ENCODE measurements around the gene TNK2. TPM values are rescaled to one million over a fixed set of nuclear protein-coding genes. Genes with fewer than 3 reads are reported as not detected.

The TNK2 gene
- total RNA-seq, 1 experiment from 2014 or later: 72.3 TPM

- ATAC-seq: peak; percentile 85
- POLR2A ChIA-PET: no interaction called here
These were observed 57.4 kb downstream of the TNK2 start for GRCh38 chr3:195850857-195851543.

More at GRCh38 chr3:195850857-195851543, 57.4 kb downstream of the TNK2 start:
- in situ Hi-C loops (cut with HindIII; ENCODE audit: low pct_unique_long_range_greater_than_20kb, low sequenced_read_pairs) (no loop called here), intact Hi-C loops (cut with micrococcal nuclease; ENCODE audit: unreplicated experiment) (loop anchor here (10.0 kb wide), 1 partner anchor 144 kb away; no protein-coding TSS in a partner anchor)
- Histone ChIP-seq H3K4me1 (ENCODE audit: control insufficient read depth, insufficient read depth, low read length) (no peaks in the 10 kb centered on the region), H3K27me3 (ENCODE audit: control insufficient read depth, insufficient read depth, low read length) (no peaks in the 10 kb centered on the region), H3K36me3 (ENCODE audit: control insufficient read depth, insufficient read depth, low read length) (no peaks in the 10 kb centered on the region), H3K27ac (ENCODE audit: low read length) (no peak overlapping the region), H3K4me3 (ENCODE audit: low read depth in 2 of 2, low read length in 2 of 2) (peak overlapping the region in 1 of 2 experiments; percentile 26; a peak in 1 of 4 replicates), H3K9me3 (ENCODE audit: control insufficient read depth, insufficient read depth, low read depth, low read length) (no peaks in the 10 kb centered on the region)
- peak; percentile 89 for DNase-seq (ENCODE audit: low read depth, low spot score)
- TF ChIP-seq POLR2AphosphoS5 (IDR thresholded peaks at IDR 0.05; ENCODE audit: low read depth, low read length): peak; percentile 54; the same call in 1 of the 2 replicates
- no peak for TF ChIP-seq SIN3A (IDR thresholded peaks at IDR 0.05; ENCODE audit: borderline replicate concordance, insufficient read depth, low read depth, low read length)
- no peak for TF ChIP-seq REST (IDR thresholded peaks at IDR 0.05; ENCODE audit: insufficient read depth in 1 of 2, low read depth in 2 of 2, low read length in 1 of 2)
- 0 out of 2 replicates have a peak, but pooled peaks have one; percentile 28 for TF ChIP-seq TCF7L2 (IDR thresholded peaks at IDR 0.05; ENCODE audit: low read depth, low read length)
- TF ChIP-seq CTCF (IDR thresholded peaks at IDR 0.05): peak; percentile 100
- CTCF ChIA-PET: interaction anchor here (0.6 to 1.7 kb wide), 12 partner anchors 8 to 953 kb away, joined by 3 to 10 read pairs (median 4); no protein-coding TSS in a partner anchor
- no TSS peak for BruUV-seq (replicated peaks)

Measured in Panc1 (cell line).